ENCODE measurements around the gene PIK3R6. TPM values are rescaled to one million over a fixed set of nuclear protein-coding genes. Genes with fewer than 3 reads are reported as not detected.

PIK3R6 gene
- total RNA-seq, 1 experiment from 2014 or later = not detected

- H4K20me1 ChIP-seq (ENCODE audit: control insufficient read depth, insufficient read depth, insufficient read length) = no peaks in the 10 kb centered on the region
- TF ChIP-seq CTCF (conservative IDR thresholded peaks at IDR 0.05) = no peak
- H3K9ac ChIP-seq (ENCODE audit: extremely low read depth, insufficient read length, low read length) = no peak overlapping the region
- DNase-seq = no peak
- no peak overlapping the region for H3T11ph ChIP-seq (ENCODE audit: low read length)
- no peaks in the 10 kb centered on the region for H3K23me2 ChIP-seq (ENCODE audit: insufficient read length, low read depth, low read length, poor library complexity, severe bottlenecking)
- no peak overlapping the region for H2AK5ac ChIP-seq (ENCODE audit: insufficient read length, low read length)
- H3K18ac ChIP-seq (ENCODE audit: insufficient read length, low read depth, low read length) = no peak overlapping the region
- H2BK12ac ChIP-seq (ENCODE audit: insufficient read length, low read depth, low read length) = no peak overlapping the region
- no peak overlapping the region for H2BK15ac ChIP-seq (ENCODE audit: low read depth, low read length)
- H3K9me3 Mint-ChIP-seq = peaks cover 1 to 5% of the 10 kb centered on the region in 2 experiments; a peak in 3 of 5 replicates
- no peaks in the 10 kb centered on the region for H3K9me3 ChIP-seq (ENCODE audit: control insufficient read depth, low read depth, low read length)
- H4K5ac ChIP-seq (ENCODE audit: insufficient read length, low read depth, low read length) = peak overlapping the region; percentile 30
- H3K4ac ChIP-seq (ENCODE audit: low read depth, low read length) = no peak overlapping the region
- no peaks in the 10 kb centered on the region; a peak in 1 of 7 replicates for H3K36me3 Mint-ChIP-seq (ENCODE audit: insufficient read depth in 1 of 3, low read depth in 3 of 3)
- H3K23ac ChIP-seq (ENCODE audit: insufficient read length, low read depth, low read length) = no peak overlapping the region
- no peak overlapping the region for H2BK120ac ChIP-seq (ENCODE audit: low read depth, low read length, poor library complexity, severe bottlenecking)
- no peak overlapping the region for H2AFZ ChIP-seq (ENCODE audit: low read length)
- no peak overlapping the region for H3K56ac ChIP-seq (ENCODE audit: insufficient read length, low read depth, low read length)
- H3K14ac ChIP-seq (ENCODE audit: insufficient read depth, low read length) = no peak overlapping the region
- no peak overlapping the region for H2BK5ac ChIP-seq (ENCODE audit: insufficient read length, low read length)
- WGBS (ENCODE audit: extremely low coverage, insufficient read length, low lambda C conversion rate) = no CpG with 5 or more reads among the region's 16 CpGs
- no peak overlapping the region for H3K27ac ChIP-seq (ENCODE audit: insufficient read length, low read depth, low read length)
- peaks cover 4 to 11% of the 10 kb centered on the region in 2 experiments; a peak in 3 of 4 replicates for H3K4me1 Mint-ChIP-seq
- H3K4me2 ChIP-seq (ENCODE audit: insufficient read depth, insufficient read length, low read length) = no peak overlapping the region
- H3K4me3 Mint-ChIP-seq = no peak overlapping the region
- no peak overlapping the region for H4K91ac ChIP-seq (ENCODE audit: insufficient read length, low read depth, low read length)
- no peaks in the 10 kb centered on the region for H3K79me1 ChIP-seq (ENCODE audit: insufficient read depth, low read depth, low read length, poor library complexity, severe bottlenecking)
- no peaks in the 10 kb centered on the region for H3K4me1 ChIP-seq (ENCODE audit: insufficient read depth, low read length)
- no peaks in the 10 kb centered on the region for H3K27me3 ChIP-seq (ENCODE audit: insufficient read depth, low read length)
- H3K27ac Mint-ChIP-seq = no peak overlapping the region
- no peaks in the 10 kb centered on the region for H3K79me2 ChIP-seq (ENCODE audit: insufficient read depth, low read length)
- H3K27me3 Mint-ChIP-seq (ENCODE audit: low read depth) = peaks cover 7% of the 10 kb centered on the region
- H2BK20ac ChIP-seq (ENCODE audit: low read depth, low read length, poor library complexity, severe bottlenecking) = no peak overlapping the region
- H4K8ac ChIP-seq (replicated peaks; ENCODE audit: insufficient read length, low read depth, low read length) = peak overlapping the region; percentile 20
Observed at GRCh38 chr17:8829036-8829941, 38.2 kb downstream of the PIK3R6 start.
